Measurements from ENCODE around the gene PLXNA4.

- no peak for TF ChIP-seq CTCF (IDR thresholded peaks at IDR 0.05)
- no peak for TF ChIP-seq POLR2A (IDR thresholded peaks at IDR 0.05)
Measured at GRCh38 chr7:132625651-132626050, 49.4 kb upstream of the PLXNA4 start.

Data from lower leg skin (tissue), 3 donors.